Measurements from ENCODE around the gene RNF166. TPM values are rescaled to one million over a fixed set of nuclear protein-coding genes. Genes with fewer than 3 reads are reported as not detected.

The RNF166 gene
- polyA plus RNA-seq, 1 donor from 2014 or later: 34.4 TPM

DNA sequence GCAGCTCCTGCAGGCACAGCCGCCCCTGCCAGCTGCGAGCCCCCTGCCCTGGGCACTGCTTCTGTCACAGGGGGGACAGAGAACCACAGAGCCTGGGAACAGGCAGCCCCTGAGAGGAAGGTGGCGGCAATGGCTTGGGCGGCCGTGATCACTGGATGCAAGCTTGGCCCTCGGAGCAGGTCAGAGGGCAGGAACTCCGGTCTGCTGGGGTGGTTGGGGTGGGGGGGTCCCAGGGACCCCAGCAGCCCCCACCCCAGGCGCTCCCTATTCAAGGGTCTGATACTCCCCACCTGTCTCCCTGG is 53.5 kb downstream of the RNF166 start:
- H3K27ac ChIP-seq (ENCODE audit: low read length): no peak overlapping the region
- no peak overlapping the region for H3K4me3 ChIP-seq (ENCODE audit: low read length)
- no peaks in the 10 kb centered on the region for H4K20me1 ChIP-seq (ENCODE audit: insufficient read depth)
- H3K27me3 ChIP-seq (ENCODE audit: insufficient read depth, low read depth, low read length): no peaks in the 10 kb centered on the region
- no peak overlapping the region for H3K4me2 ChIP-seq (ENCODE audit: low read length)
- no peak overlapping the region for H3K9ac ChIP-seq (ENCODE audit: low read length)
- H3F3A ChIP-seq (ENCODE audit: insufficient read depth, low read length, poor library complexity, severe bottlenecking): no peaks in the 10 kb centered on the region
- no peaks in the 10 kb centered on the region for H3K79me2 ChIP-seq (replicated peaks; ENCODE audit: insufficient read depth, low read length)
- no peak overlapping the region for H2AFZ ChIP-seq (ENCODE audit: low read depth, low read length)
- H3K36me3 ChIP-seq (ENCODE audit: insufficient read depth, low read length): no peaks in the 10 kb centered on the region
- H3K9me2 ChIP-seq (ENCODE audit: insufficient read depth, low read length): no peaks in the 10 kb centered on the region
- TF ChIP-seq EZH2 (IDR thresholded peaks at IDR 0.05; ENCODE audit: borderline replicate concordance, insufficient read depth, low read length, poor library complexity, severe bottlenecking) (no peak), MXI1 (conservative IDR thresholded peaks at IDR 0.05; ENCODE audit: poor library complexity, severe bottlenecking) (no peak), SMC3 (conservative IDR thresholded peaks at IDR 0.05; ENCODE audit: poor library complexity) (no peak), TAF1 (IDR thresholded peaks at IDR 0.05; ENCODE audit: low read depth) (no peak), POLR2AphosphoS5 (IDR thresholded peaks at IDR 0.05) (no peak)
- TF ChIP-seq, protein P1, sequence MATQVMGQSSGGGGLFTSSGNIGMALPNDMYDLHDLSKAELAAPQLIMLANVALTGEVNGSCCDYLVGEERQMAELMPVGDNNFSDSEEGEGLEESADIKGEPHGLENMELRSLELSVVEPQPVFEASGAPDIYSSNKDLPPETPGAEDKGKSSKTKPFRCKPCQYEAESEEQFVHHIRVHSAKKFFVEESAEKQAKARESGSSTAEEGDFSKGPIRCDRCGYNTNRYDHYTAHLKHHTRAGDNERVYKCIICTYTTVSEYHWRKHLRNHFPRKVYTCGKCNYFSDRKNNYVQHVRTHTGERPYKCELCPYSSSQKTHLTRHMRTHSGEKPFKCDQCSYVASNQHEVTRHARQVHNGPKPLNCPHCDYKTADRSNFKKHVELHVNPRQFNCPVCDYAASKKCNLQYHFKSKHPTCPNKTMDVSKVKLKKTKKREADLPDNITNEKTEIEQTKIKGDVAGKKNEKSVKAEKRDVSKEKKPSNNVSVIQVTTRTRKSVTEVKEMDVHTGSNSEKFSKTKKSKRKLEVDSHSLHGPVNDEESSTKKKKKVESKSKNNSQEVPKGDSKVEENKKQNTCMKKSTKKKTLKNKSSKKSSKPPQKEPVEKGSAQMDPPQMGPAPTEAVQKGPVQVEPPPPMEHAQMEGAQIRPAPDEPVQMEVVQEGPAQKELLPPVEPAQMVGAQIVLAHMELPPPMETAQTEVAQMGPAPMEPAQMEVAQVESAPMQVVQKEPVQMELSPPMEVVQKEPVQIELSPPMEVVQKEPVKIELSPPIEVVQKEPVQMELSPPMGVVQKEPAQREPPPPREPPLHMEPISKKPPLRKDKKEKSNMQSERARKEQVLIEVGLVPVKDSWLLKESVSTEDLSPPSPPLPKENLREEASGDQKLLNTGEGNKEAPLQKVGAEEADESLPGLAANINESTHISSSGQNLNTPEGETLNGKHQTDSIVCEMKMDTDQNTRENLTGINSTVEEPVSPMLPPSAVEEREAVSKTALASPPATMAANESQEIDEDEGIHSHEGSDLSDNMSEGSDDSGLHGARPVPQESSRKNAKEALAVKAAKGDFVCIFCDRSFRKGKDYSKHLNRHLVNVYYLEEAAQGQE (IDR thresholded peaks at IDR 0.05; ENCODE audit: borderline replicate concordance): no peak
- TF ChIP-seq, protein P2, sequence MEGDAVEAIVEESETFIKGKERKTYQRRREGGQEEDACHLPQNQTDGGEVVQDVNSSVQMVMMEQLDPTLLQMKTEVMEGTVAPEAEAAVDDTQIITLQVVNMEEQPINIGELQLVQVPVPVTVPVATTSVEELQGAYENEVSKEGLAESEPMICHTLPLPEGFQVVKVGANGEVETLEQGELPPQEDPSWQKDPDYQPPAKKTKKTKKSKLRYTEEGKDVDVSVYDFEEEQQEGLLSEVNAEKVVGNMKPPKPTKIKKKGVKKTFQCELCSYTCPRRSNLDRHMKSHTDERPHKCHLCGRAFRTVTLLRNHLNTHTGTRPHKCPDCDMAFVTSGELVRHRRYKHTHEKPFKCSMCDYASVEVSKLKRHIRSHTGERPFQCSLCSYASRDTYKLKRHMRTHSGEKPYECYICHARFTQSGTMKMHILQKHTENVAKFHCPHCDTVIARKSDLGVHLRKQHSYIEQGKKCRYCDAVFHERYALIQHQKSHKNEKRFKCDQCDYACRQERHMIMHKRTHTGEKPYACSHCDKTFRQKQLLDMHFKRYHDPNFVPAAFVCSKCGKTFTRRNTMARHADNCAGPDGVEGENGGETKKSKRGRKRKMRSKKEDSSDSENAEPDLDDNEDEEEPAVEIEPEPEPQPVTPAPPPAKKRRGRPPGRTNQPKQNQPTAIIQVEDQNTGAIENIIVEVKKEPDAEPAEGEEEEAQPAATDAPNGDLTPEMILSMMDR (IDR thresholded peaks at IDR 0.05; ENCODE audit: poor library complexity, severe bottlenecking): no peak
- H3K9me3 ChIP-seq (ENCODE audit: low read length): no peaks in the 10 kb centered on the region

DNA sequence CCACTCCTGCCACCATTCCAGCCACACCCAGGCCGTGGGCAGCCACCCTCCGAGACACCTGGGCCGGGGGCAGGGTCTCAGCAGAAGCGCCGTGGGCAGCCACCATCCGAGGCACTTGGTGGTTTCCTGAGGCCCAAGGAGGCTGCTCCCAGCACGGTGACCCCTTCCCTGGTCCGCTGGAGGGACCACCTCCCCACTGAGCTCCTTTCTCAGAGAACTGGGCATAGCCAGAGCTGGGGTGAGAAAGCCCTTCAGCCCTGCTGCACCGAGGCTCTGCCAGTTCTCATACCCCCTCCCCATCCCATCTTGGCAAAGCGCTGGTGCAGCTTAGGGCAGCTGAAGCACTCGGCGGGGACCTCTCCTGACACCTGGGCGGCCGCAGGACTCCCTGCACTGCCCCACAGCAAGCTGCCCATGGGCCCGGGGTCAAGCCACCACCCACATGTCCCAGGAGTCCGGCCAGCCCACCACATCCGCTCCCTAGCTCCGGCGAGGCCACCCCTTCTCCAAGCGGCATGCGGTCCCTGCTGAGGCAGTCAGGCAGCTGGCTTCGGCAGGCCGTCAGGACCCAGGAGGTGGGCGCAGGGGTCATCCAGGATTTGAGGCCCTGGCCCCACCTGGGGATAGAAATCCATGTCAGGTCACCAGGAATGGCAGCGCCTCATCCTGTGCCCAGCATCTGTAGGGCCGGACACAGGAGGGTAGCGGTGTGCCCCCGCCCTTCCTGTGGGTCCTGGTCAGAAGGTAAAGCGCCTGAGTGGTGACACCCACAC is 54.0 kb downstream of the RNF166 start:
- TF ChIP-seq TAF1 (IDR thresholded peaks at IDR 0.05; ENCODE audit: low read depth): no peak
- TF ChIP-seq, protein P2 (IDR thresholded peaks at IDR 0.05; ENCODE audit: poor library complexity, severe bottlenecking): no peak
- no peak for TF ChIP-seq SMC3 (conservative IDR thresholded peaks at IDR 0.05; ENCODE audit: poor library complexity)
- TF ChIP-seq EP300 (conservative IDR thresholded peaks at IDR 0.05; ENCODE audit: poor library complexity, severe bottlenecking): no peak
- TF ChIP-seq MXI1 (conservative IDR thresholded peaks at IDR 0.05; ENCODE audit: poor library complexity, severe bottlenecking): no peak
- TF ChIP-seq, protein P1 (IDR thresholded peaks at IDR 0.05; ENCODE audit: borderline replicate concordance): no peak
- Histone ChIP-seq H3K9me2 (ENCODE audit: insufficient read depth, low read length) (no peaks in the 10 kb centered on the region), H4K20me1 (ENCODE audit: insufficient read depth) (no peaks in the 10 kb centered on the region), H2AFZ (ENCODE audit: low read depth, low read length) (no peak overlapping the region), H3K4me3 (ENCODE audit: low read length) (no peak overlapping the region), H3K4me2 (ENCODE audit: low read length) (no peak overlapping the region), H3K9ac (ENCODE audit: low read length) (no peak overlapping the region), H3K9me3 (ENCODE audit: low read length) (no peaks in the 10 kb centered on the region), H3F3A (ENCODE audit: insufficient read depth, low read length, poor library complexity, severe bottlenecking) (no peaks in the 10 kb centered on the region), H3K36me3 (ENCODE audit: insufficient read depth, low read length) (no peaks in the 10 kb centered on the region), H3K79me2 (replicated peaks; ENCODE audit: insufficient read depth, low read length) (no peaks in the 10 kb centered on the region), H3K27ac (ENCODE audit: low read length) (no peak overlapping the region), H3K27me3 (ENCODE audit: insufficient read depth, low read depth, low read length) (no peaks in the 10 kb centered on the region)

Data from neural cell (in vitro differentiated cells).